Endothelial cell (in vitro differentiated cells): ENCODE data around the gene DOK3. TPM values are rescaled to one million over a fixed set of nuclear protein-coding genes. Genes with fewer than 3 reads are reported as not detected.
A peak's percentile ranks its signal among the peaks of the same experiment; 100 is the strongest.

Source experiments
- DNase-seq: peaks from one replicate; pipeline ENCODE4 v3.0.0; 2021; ENCODE audit warnings: low spot score
- H3K27ac Mint-ChIP-seq: one replicate; pipeline ENCODE4 v1.8.0; 2021; ENCODE audit warnings: mixed read lengths, inconsistent platforms; ENCODE audit not compliant: unreplicated experiment
- H3K27me3 Mint-ChIP-seq: one replicate; pipeline ENCODE4 v1.8.0; 2021; ENCODE audit warnings: mild to moderate bottlenecking, moderate library complexity, mixed read lengths, inconsistent platforms; ENCODE audit not compliant: unreplicated experiment
- H3K36me3 Mint-ChIP-seq: one replicate; pipeline ENCODE4 v1.8.0; 2021; ENCODE audit warnings: mild to moderate bottlenecking, low read depth, mixed read lengths, inconsistent platforms; ENCODE audit not compliant: unreplicated experiment
- H3K4me1 Mint-ChIP-seq: one replicate; pipeline ENCODE4 v1.8.0; 2021; ENCODE audit warnings: mild to moderate bottlenecking, mixed read lengths, inconsistent platforms; ENCODE audit not compliant: unreplicated experiment
- H3K4me3 Mint-ChIP-seq: one replicate; pipeline ENCODE4 v1.8.0; 2021; ENCODE audit warnings: mild to moderate bottlenecking, mixed read lengths, inconsistent platforms; ENCODE audit not compliant: unreplicated experiment
- H3K9me3 Mint-ChIP-seq: one replicate; pipeline ENCODE4 v1.8.0; 2021; ENCODE audit warnings: mixed read lengths, inconsistent platforms; ENCODE audit not compliant: unreplicated experiment
- total RNA-seq: library from RNA; stranded (reverse); fragmentation: NEBNext Ultra II Directional; extraction: Animal tissue kit (Norgen Biotek cat#: 25700); gene quantifications from one replicate; pipeline ENCODE4 v1.2.1, GENCODE V29; 2021; ENCODE audit not compliant: unreplicated experiment
- TF ChIP-seq, protein P1 (sequence below): fragments of 200-600 bp; sonication (generic); IDR thresholded peaks from one replicate; pipeline ENCODE4 v1.5.0; 2021; ENCODE audit warnings: antibody characterized with exemption; ENCODE audit not compliant: unreplicated experiment

Gene DOK3
- total RNA-seq, 1 donor from 2014 or later: 51.4 TPM

GRCh38 chr5:177529247-177530203 is 19.9 kb upstream of the DOK3 start:
- Mint-ChIP-seq H3K4me3 (peak overlapping the region; percentile 58), H3K27ac (no peak overlapping the region), H3K27me3 (peaks cover 15% of the 10 kb centered on the region), H3K36me3 (peaks cover 31% of the 10 kb centered on the region), H3K9me3 (no peaks in the 10 kb centered on the region), H3K4me1 (no peaks in the 10 kb centered on the region)
- DNase-seq: no peak
- TF ChIP-seq, protein P1, sequence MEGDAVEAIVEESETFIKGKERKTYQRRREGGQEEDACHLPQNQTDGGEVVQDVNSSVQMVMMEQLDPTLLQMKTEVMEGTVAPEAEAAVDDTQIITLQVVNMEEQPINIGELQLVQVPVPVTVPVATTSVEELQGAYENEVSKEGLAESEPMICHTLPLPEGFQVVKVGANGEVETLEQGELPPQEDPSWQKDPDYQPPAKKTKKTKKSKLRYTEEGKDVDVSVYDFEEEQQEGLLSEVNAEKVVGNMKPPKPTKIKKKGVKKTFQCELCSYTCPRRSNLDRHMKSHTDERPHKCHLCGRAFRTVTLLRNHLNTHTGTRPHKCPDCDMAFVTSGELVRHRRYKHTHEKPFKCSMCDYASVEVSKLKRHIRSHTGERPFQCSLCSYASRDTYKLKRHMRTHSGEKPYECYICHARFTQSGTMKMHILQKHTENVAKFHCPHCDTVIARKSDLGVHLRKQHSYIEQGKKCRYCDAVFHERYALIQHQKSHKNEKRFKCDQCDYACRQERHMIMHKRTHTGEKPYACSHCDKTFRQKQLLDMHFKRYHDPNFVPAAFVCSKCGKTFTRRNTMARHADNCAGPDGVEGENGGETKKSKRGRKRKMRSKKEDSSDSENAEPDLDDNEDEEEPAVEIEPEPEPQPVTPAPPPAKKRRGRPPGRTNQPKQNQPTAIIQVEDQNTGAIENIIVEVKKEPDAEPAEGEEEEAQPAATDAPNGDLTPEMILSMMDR: no peak

DNA sequence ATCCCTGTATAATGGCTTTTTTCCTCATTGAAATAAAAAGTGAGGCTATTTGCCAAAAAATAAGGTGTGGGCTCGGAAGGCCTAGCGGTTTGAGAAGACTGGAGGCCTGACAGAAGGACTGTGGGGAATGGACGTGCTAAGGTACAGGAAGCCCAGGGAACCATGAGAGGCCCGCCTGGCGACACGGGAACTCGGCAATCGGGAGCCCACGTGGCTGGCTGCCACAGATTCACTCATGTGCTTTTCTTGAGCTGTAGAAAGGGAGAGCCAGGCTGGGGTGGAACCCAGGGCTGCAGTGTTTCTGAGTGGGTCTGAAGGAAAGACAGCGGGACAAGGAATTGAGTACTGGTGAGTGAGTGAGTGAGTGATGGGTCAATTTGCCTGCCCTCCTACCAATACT is 19.0 kb upstream of the DOK3 start:
- DNase-seq: no peak
- H3K27me3 Mint-ChIP-seq: peaks cover 15% of the 10 kb centered on the region
- H3K4me3 Mint-ChIP-seq: no peak overlapping the region
- peaks cover 28% of the 10 kb centered on the region for H3K36me3 Mint-ChIP-seq
- no peaks in the 10 kb centered on the region for H3K9me3 Mint-ChIP-seq
- no peak overlapping the region for H3K27ac Mint-ChIP-seq
- H3K4me1 Mint-ChIP-seq: no peaks in the 10 kb centered on the region
- TF ChIP-seq, protein P1: no peak

DNA sequence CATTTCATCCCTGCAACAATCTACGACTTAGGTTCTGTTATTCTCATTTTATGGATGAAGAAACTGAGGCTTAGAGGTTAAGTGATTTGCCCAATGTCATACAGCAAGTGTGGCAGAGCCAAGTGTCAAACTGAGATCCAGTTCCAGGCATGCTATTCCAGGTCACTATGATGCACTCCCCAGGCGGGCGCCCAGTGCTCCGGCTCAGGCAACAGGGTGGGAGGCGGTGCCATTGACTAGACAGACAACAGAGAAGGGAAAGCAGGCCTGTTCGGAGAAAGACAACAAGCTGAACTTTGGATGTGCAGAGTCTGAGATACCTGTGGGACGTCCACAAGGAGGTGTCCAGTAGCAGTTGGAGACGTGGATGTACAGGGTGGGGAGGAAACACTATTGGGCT is 18.0 kb upstream of the DOK3 start:
- peaks cover 23% of the 10 kb centered on the region for H3K36me3 Mint-ChIP-seq
- TF ChIP-seq, protein P1: no peak
- peaks cover 11% of the 10 kb centered on the region for H3K27me3 Mint-ChIP-seq
- H3K4me1 Mint-ChIP-seq: no peaks in the 10 kb centered on the region
- no peaks in the 10 kb centered on the region for H3K9me3 Mint-ChIP-seq
- H3K4me3 Mint-ChIP-seq: no peak overlapping the region
- no peak overlapping the region for H3K27ac Mint-ChIP-seq
- no peak for DNase-seq

DNA sequence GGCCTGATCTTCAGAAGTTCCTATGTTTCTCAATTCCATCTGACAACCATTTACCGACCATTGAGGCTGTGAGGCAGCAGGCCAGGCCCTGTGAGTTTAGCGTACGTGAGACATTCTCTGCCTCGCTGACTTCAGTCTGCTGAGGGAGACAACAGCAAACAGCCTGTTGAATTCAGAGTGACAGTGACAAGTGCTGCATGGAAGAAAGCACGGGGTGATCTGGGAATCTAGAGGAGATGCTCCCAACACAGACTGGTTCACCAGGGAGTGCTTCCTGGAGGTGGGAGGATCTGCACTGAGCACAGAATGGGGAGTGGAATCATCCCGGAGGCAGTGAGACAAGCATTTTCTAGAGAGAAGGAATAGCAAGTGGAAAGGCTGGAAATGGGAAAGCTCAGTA is 17.2 kb upstream of the DOK3 start:
- Mint-ChIP-seq H3K9me3 (no peaks in the 10 kb centered on the region), H3K4me1 (no peaks in the 10 kb centered on the region), H3K27me3 (peaks cover 7% of the 10 kb centered on the region), H3K4me3 (no peak overlapping the region), H3K27ac (no peak overlapping the region), H3K36me3 (peaks cover 19% of the 10 kb centered on the region)
- TF ChIP-seq, protein P1: no peak
- no peak for DNase-seq

DNA sequence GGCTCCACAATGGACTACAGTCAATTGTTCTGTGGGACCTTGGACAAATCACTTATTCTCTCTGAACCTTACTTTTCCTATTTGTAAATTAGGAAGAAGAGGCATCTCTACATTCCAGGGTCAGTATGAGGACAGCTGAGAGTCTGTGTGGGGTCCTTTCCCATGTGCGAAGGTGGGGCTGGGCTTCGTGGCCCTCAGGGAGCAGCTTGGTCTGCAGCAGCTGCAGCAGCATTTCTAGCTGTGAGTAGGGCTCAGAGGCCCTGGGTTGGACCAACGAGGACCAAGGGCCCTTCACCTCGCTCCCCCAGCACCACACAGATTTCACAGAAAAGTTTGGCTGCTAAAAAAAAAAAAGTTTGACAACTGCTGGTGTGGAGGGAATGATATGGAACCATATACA is 16.6 kb upstream of the DOK3 start:
- Mint-ChIP-seq H3K4me3 (no peak overlapping the region), H3K4me1 (no peaks in the 10 kb centered on the region), H3K9me3 (no peaks in the 10 kb centered on the region), H3K27ac (no peak overlapping the region), H3K36me3 (peaks cover 22% of the 10 kb centered on the region), H3K27me3 (peaks cover 6% of the 10 kb centered on the region)
- no peak for DNase-seq
- TF ChIP-seq, protein P1: no peak
